Suprapubic skin (tissue), 3 donors: Measurements from ENCODE around the gene ELMOD1.

ENCODE experiments used
- POLR2AphosphoS5 ChIP-seq, 3 donors: sonication (generic); formaldehyde crosslinking; IDR thresholded peaks; one replicate each; pipeline ENCODE4 v1.6.1; 2017; ENCODE audit warnings: antibody characterized with exemption in 3 of 3
- TF ChIP-seq, protein P1 (sequence below), 2 donors: fragments of 200-600 bp in 1 of 2; fragments of 450-650 bp in 1 of 2; sonication (generic) in 1 of 2; IDR thresholded peaks; one replicate each; pipeline ENCODE4 v1.5.1; 2016 to 2019; ENCODE audit warnings: antibody characterized with exemption in 2 of 2, mild to moderate bottlenecking in 1 of 2, moderate library complexity in 1 of 2

GRCh38 chr11:107683807-107684206 lies 92.9 kb downstream of the ELMOD1 start:
- no peak for TF ChIP-seq POLR2AphosphoS5 (IDR thresholded peaks at IDR 0.05)
- TF ChIP-seq, protein P1, sequence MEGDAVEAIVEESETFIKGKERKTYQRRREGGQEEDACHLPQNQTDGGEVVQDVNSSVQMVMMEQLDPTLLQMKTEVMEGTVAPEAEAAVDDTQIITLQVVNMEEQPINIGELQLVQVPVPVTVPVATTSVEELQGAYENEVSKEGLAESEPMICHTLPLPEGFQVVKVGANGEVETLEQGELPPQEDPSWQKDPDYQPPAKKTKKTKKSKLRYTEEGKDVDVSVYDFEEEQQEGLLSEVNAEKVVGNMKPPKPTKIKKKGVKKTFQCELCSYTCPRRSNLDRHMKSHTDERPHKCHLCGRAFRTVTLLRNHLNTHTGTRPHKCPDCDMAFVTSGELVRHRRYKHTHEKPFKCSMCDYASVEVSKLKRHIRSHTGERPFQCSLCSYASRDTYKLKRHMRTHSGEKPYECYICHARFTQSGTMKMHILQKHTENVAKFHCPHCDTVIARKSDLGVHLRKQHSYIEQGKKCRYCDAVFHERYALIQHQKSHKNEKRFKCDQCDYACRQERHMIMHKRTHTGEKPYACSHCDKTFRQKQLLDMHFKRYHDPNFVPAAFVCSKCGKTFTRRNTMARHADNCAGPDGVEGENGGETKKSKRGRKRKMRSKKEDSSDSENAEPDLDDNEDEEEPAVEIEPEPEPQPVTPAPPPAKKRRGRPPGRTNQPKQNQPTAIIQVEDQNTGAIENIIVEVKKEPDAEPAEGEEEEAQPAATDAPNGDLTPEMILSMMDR (IDR thresholded peaks at IDR 0.05), result peak in 1 of 2 donors; percentile 12
